Colonic mucosa (tissue), 4 donors: ENCODE results near the gene THSD4. TPM values are rescaled to one million over a fixed set of nuclear protein-coding genes. Genes with fewer than 3 reads are reported as not detected.
A peak's percentile ranks its signal among the peaks of the same experiment; 100 is the strongest.

Experiments used
- DNase-seq: peaks from one replicate; pipeline ENCODE4 v3.0.0-alpha.2; 2020
- H3K27ac ChIP-seq: fragments of 200-600 bp; one replicate; pipeline ENCODE4 v1.8.0; 2021
- H3K27me3 ChIP-seq: fragments of 200-600 bp; one replicate; pipeline ENCODE4 v1.8.0; 2021
- H3K36me3 ChIP-seq: fragments of 200-600 bp; one replicate; pipeline ENCODE4 v1.8.0; 2021
- H3K4me1 ChIP-seq: fragments of 200-600 bp; one replicate; pipeline ENCODE4 v1.8.0; 2021; ENCODE audit warnings: mild to moderate bottlenecking
- H3K4me3 ChIP-seq: fragments of 200-600 bp; one replicate; pipeline ENCODE4 v1.8.0; 2021
- H3K9ac ChIP-seq, 2 donors: one replicate each; pipeline ENCODE4 v1.7.0; 2013; ENCODE audit warnings: control low read depth in 2 of 2, low read depth in 2 of 2, low read length in 2 of 2
- H3K9me3 ChIP-seq: fragments of 200-600 bp; one replicate; pipeline ENCODE4 v1.8.0; 2021
- intact Hi-C: fragments of 100-400 bp; cut with DNase I; formaldehyde crosslinking; loops from one replicate; pipeline ENCODE4 v1.14.1; 2022
- total RNA-seq, 2 donors: library from RNA; stranded (reverse); fragmentation: NEBNext Ultra II Directional in 1 of 2; extraction: Animal tissue kit (Norgen Biotek cat#: 25700) in 1 of 2; gene quantifications; one replicate each; pipeline ENCODE4 v1.2.1, GENCODE V29; 2021
- TF ChIP-seq, protein P1 (sequence below): fragments of 200-600 bp; IDR thresholded peaks from one replicate; pipeline ENCODE4 v1.8.0; 2022; ENCODE audit warnings: antibody characterized with exemption, mild to moderate bottlenecking
- donor health status: healthy.
- donor health status: DM: no; HTN: no; CAD: no.
- donor health status: DM: no; HTN: no; CAD: no.

Gene THSD4
- 10 to 100 TPM; 18.8 to 23.5 TPM for total RNA-seq

GRCh38 chr15:71114887-71115566 lies at the start of gene THSD4:
THSD4 (plus strand) TSS chr15:71115471.
- no peaks in the 10 kb centered on the region for H3K36me3 ChIP-seq
- H3K4me1 ChIP-seq, result no peaks in the 10 kb centered on the region
- H3K27me3 ChIP-seq, result no peaks in the 10 kb centered on the region
- H3K27ac ChIP-seq, result peak within 1 kb of the TSS; percentile 79
- H3K4me3 ChIP-seq, result peak within 1 kb of the TSS; percentile 71
- peak within 1 kb of the TSS; percentile 76 to 77 for H3K9ac ChIP-seq
- DNase-seq, result peak; percentile 76
- H3K9me3 ChIP-seq, result no peaks in the 10 kb centered on the region
- TF ChIP-seq, protein P1, sequence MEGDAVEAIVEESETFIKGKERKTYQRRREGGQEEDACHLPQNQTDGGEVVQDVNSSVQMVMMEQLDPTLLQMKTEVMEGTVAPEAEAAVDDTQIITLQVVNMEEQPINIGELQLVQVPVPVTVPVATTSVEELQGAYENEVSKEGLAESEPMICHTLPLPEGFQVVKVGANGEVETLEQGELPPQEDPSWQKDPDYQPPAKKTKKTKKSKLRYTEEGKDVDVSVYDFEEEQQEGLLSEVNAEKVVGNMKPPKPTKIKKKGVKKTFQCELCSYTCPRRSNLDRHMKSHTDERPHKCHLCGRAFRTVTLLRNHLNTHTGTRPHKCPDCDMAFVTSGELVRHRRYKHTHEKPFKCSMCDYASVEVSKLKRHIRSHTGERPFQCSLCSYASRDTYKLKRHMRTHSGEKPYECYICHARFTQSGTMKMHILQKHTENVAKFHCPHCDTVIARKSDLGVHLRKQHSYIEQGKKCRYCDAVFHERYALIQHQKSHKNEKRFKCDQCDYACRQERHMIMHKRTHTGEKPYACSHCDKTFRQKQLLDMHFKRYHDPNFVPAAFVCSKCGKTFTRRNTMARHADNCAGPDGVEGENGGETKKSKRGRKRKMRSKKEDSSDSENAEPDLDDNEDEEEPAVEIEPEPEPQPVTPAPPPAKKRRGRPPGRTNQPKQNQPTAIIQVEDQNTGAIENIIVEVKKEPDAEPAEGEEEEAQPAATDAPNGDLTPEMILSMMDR, result peak; percentile 89
- intact Hi-C loops, result no loop called here

DNA sequence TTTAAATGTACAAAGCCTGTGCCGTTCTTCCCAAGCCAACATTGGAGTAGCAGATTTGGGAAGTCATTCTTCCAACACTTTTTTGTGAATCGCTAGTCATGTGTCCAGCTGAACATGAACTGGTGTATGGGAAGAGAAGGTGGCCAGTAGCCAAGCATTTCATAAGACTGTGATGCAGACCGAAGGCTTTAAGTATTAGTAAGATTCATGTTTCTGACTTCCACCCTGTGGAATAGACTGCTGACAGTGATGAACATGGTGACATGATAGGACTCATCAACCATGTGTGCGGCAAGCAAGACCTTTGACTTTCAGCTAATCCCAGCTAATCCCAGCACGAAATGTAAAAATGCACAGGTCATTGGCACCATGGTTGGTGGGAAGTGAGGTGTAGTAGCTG lies 48.3 kb upstream of the THSD4 start:
- no peak for DNase-seq
- H3K9me3 ChIP-seq, result no peaks in the 10 kb centered on the region
- no peaks in the 10 kb centered on the region for H3K4me1 ChIP-seq
- H3K27me3 ChIP-seq, result no peaks in the 10 kb centered on the region
- no peak overlapping the region for H3K9ac ChIP-seq
- intact Hi-C loops, result no loop called here
- TF ChIP-seq, protein P1, result no peak
- no peaks in the 10 kb centered on the region for H3K36me3 ChIP-seq
- H3K4me3 ChIP-seq, result no peak overlapping the region
- H3K27ac ChIP-seq, result no peak overlapping the region

- Histone ChIP-seq H3K9ac (no peak overlapping the region), H3K27ac (no peak overlapping the region), H3K9me3 (no peaks in the 10 kb centered on the region), H3K36me3 (no peaks in the 10 kb centered on the region), H3K4me1 (no peaks in the 10 kb centered on the region), H3K27me3 (no peaks in the 10 kb centered on the region), H3K4me3 (no peak overlapping the region)
- DNase-seq, result no peak
- intact Hi-C loops, result no loop called here
- TF ChIP-seq, protein P1, result no peak
Measured at GRCh38 chr15:71069693-71070092, 45.6 kb upstream of the THSD4 start.

GRCh38 chr15:71071529-71071928 lies 43.7 kb upstream of the THSD4 start:
- no peaks in the 10 kb centered on the region for H3K9me3 ChIP-seq
- no peak for DNase-seq
- no peak overlapping the region for H3K4me3 ChIP-seq
- H3K9ac ChIP-seq, result no peak overlapping the region
- H3K4me1 ChIP-seq, result no peaks in the 10 kb centered on the region
- no peaks in the 10 kb centered on the region for H3K27me3 ChIP-seq
- TF ChIP-seq, protein P1, result no peak
- H3K36me3 ChIP-seq, result no peaks in the 10 kb centered on the region
- no peak overlapping the region for H3K27ac ChIP-seq
- intact Hi-C loops, result no loop called here

DNA sequence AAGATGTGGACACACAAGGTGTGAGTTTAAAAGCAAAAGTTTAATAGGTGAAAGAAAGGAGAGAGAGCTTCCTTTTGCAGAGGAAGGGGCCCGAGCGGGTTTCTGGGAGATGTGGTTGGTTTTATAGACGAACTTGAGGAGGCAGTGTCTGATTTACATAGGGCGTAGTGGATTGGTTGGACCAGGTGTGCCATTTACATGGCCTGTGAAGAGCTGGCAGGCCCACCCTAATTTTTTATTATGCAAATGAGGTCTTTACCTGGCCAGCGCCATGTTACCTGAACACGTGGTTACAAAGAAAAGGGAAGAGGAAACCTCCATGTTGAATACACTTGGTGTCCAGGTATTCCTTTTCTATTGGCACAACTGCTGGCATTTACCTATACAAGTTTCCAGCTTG lies 42.8 kb upstream of the THSD4 start:
- H3K4me3 ChIP-seq, result no peak overlapping the region
- no peaks in the 10 kb centered on the region for H3K9me3 ChIP-seq
- TF ChIP-seq, protein P1, result no peak
- no peak overlapping the region for H3K27ac ChIP-seq
- no peaks in the 10 kb centered on the region for H3K27me3 ChIP-seq
- H3K4me1 ChIP-seq, result no peaks in the 10 kb centered on the region
- intact Hi-C loops, result no loop called here
- no peaks in the 10 kb centered on the region for H3K36me3 ChIP-seq
- no peak overlapping the region for H3K9ac ChIP-seq
- no peak for DNase-seq
